ENCODE results near the gene OAT.

DNA sequence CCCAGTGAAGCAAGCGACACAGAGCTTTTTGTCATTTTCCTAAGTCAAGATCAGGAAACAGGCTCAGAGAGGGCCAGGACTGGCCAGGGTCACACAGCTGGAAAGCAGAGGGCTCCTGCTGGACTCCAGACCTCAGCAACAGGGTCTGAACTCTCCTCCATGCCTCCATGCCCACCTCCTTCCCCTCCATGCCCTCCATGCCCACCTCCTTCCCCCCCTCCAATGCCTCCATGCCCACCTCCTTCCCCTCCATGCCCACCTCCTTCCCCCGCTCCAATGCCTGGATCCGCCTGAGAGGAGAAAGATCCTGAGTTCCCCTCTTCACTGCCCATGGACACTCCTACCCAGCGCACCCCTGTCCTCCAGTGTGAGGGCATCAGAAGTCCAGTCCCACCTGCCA is 51.3 kb downstream of the OAT start:
- no peak for TF ChIP-seq EP300 (IDR thresholded peaks at IDR 0.05)
- TF ChIP-seq, protein P1, sequence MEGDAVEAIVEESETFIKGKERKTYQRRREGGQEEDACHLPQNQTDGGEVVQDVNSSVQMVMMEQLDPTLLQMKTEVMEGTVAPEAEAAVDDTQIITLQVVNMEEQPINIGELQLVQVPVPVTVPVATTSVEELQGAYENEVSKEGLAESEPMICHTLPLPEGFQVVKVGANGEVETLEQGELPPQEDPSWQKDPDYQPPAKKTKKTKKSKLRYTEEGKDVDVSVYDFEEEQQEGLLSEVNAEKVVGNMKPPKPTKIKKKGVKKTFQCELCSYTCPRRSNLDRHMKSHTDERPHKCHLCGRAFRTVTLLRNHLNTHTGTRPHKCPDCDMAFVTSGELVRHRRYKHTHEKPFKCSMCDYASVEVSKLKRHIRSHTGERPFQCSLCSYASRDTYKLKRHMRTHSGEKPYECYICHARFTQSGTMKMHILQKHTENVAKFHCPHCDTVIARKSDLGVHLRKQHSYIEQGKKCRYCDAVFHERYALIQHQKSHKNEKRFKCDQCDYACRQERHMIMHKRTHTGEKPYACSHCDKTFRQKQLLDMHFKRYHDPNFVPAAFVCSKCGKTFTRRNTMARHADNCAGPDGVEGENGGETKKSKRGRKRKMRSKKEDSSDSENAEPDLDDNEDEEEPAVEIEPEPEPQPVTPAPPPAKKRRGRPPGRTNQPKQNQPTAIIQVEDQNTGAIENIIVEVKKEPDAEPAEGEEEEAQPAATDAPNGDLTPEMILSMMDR (IDR thresholded peaks at IDR 0.05): no peak

All from gastroesophageal sphincter (tissue), 3 donors.